Thoracic aorta (tissue), 2 donors: ENCODE measurements around the gene OSBPL5. TPM values are rescaled to one million over a fixed set of nuclear protein-coding genes. Genes with fewer than 3 reads are reported as not detected.

ENCODE experiments used
- ATAC-seq: fragments of 150-250 bp; one replicate; pipeline ENCODE4 v1.8.0; 2017; ENCODE audit warnings: low read depth; ENCODE audit not compliant: insufficient number of reproducible peaks, low FRiP score
- DNase-seq: peaks from one replicate; pipeline ENCODE4 v3.0.0-alpha.2; 2020; ENCODE audit warnings: low spot score
- H3K27ac ChIP-seq, 2 donors: fragments of 200-600 bp; sonication (generic); 1 replicate in 1 of 2; 2 replicates in 1 of 2; pipeline ENCODE4 v1.5.1; 2016; ENCODE audit warnings: mild to moderate bottlenecking in 2 of 2, moderate library complexity in 2 of 2
- H3K27me3 ChIP-seq: fragments of 200-600 bp; sonication (generic); replicated peaks from 2 replicates; pipeline ENCODE4 v1.6.0; 2016; ENCODE audit warnings: mild to moderate bottlenecking; ENCODE audit not compliant: insufficient read depth
- H3K36me3 ChIP-seq: fragments of 200-600 bp; sonication (generic); one replicate; pipeline ENCODE4 v1.5.1; 2016
- H3K4me1 ChIP-seq, 2 donors: fragments of 200-600 bp; sonication (generic); 1 replicate in 1 of 2; 2 replicates in 1 of 2; pipeline versions ENCODE4 v1.5.1 to v1.6.0; 2016; ENCODE audit warnings: low read depth in 2 of 2, mild to moderate bottlenecking in 1 of 2; ENCODE audit not compliant: control insufficient read depth in 1 of 2
- H3K4me3 ChIP-seq: fragments of 200-600 bp; sonication (generic); 2 replicates; pipeline ENCODE4 v1.5.1; 2016; ENCODE audit warnings: mild to moderate bottlenecking
- H3K9me3 ChIP-seq: fragments of 200-600 bp; sonication (generic); 2 replicates; pipeline ENCODE4 v1.5.1; 2016
- total RNA-seq, 2 donors: library from RNA; depleted of rRNA; stranded (reverse); fragments of >200 nt; gene quantifications; one replicate each; pipeline versions ENCODE4 v1.1.0 to v1.2.3, GENCODE V29; 2016
- TF ChIP-seq, protein P1 (sequence below): fragments of 200-600 bp; sonication (generic); IDR thresholded peaks from one replicate; pipeline ENCODE4 v1.5.1; 2019; ENCODE audit warnings: antibody characterized with exemption

Gene OSBPL5
- total RNA-seq, 2 donors from 2014 or later, result 99.9 to 121 TPM

DNA sequence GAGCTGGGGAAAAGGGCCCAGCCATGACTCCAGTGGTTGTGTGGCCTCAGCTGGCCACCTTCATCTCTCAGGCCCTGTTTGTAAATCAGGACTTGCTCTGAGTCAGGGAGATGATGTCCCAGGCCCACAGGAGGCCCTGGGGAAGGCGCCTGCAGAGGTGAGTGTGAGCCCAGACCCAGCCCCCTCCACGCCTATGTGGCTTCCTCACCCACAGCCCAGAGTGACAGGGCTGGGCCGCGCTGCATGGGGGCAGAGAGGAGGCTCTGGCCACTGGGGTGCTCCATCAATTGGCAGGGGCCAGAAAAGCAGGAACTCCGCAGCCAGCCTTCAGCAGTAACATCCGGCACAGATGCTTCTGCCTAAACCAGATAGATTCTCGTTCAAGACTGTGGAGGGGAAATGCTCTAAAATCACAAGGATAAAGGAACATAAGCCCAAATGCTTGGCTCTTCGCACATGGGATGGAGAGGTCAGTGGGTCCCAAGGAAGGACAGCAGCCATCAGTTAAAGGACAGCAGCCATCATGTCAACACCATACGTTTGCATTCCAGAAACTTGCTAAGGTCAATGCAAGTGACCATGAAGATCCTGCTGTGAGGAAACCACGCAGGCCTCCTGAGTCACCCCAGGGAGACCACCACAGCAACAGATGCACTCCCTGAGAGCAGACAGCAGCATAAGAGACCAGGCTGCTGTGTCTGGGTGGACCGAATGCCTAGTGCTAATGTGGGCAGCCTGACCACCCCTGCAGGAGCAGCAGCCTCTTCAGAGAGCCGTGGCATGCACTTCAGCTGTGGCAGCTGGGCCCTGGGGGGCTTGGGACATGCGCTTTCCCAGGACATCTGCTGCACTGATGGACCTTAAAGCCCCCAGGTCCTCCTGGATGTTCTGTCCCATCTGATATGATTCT, 28.3 kb downstream of the OSBPL5 start:
- TF ChIP-seq, protein P1, sequence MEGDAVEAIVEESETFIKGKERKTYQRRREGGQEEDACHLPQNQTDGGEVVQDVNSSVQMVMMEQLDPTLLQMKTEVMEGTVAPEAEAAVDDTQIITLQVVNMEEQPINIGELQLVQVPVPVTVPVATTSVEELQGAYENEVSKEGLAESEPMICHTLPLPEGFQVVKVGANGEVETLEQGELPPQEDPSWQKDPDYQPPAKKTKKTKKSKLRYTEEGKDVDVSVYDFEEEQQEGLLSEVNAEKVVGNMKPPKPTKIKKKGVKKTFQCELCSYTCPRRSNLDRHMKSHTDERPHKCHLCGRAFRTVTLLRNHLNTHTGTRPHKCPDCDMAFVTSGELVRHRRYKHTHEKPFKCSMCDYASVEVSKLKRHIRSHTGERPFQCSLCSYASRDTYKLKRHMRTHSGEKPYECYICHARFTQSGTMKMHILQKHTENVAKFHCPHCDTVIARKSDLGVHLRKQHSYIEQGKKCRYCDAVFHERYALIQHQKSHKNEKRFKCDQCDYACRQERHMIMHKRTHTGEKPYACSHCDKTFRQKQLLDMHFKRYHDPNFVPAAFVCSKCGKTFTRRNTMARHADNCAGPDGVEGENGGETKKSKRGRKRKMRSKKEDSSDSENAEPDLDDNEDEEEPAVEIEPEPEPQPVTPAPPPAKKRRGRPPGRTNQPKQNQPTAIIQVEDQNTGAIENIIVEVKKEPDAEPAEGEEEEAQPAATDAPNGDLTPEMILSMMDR, result no peak
- Histone ChIP-seq H3K4me1 (peaks cover 0 to 45% of the 10 kb centered on the region in 2 donors), H3K27ac (no peak overlapping the region)

DNA sequence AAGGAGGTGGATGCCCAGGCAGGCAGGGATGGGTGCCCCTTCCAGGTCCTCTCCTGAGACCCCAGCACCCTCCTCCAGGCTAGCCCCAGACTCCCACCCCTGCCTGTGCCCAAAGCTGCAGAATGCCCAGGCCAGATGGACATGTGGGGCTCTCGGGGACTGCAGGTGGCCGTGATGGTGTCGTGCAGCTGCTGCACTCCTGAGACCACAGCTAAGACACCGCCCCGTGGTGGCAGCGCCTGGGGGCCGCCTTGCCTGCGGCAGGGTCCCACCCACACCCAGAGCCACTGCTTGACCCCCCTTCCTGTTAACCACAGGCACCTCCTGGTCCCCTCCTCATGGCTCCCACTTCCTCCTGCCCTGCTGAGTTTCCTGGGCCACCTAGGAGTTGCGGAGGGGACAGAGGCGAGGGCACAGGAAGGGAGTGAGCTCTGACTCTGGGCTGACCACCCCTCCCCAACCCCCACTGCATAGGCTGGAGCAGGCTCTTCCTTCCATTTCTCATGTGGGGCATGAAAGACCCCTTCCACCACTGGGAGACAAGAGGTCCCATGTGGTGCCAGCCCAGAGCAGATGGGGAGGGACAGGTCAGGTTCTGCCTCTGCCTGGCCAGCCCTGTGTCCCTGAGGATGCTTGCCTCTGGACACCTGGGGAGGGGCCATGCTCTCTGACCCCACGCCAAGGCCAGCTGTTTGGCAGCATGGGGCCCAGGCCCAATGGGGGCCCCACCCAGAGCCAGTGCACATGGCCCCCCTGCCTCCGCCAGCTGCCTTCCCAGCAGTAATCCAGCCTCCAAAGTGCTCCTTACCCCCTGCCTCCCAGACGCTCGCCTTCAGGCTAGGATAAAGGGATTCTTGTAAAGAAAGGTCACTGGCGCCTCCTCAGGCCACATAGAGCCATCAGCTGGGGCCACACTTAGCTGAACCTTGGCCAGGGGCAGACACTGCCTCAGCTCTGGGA, 29.3 kb downstream of the OSBPL5 start:
- peaks cover 6% of the 10 kb centered on the region for H3K36me3 ChIP-seq
- no peak overlapping the region for H3K27ac ChIP-seq
- no peaks in the 10 kb centered on the region for H3K27me3 ChIP-seq
- ATAC-seq, result no peak
- TF ChIP-seq, protein P1, result no peak
- no peak for DNase-seq
- peaks cover under 1 to 50% of the 10 kb centered on the region in 2 donors for H3K4me1 ChIP-seq
- no peak overlapping the region for H3K4me3 ChIP-seq
- H3K9me3 ChIP-seq, result no peaks in the 10 kb centered on the region

More for the DNA sequence above, 28.3 kb downstream of the OSBPL5 start:
- Histone ChIP-seq H3K4me3 (no peak overlapping the region), H3K9me3 (no peaks in the 10 kb centered on the region), H3K27me3 (no peaks in the 10 kb centered on the region), H3K36me3 (peaks cover 6% of the 10 kb centered on the region)
- no peak for DNase-seq
- ATAC-seq, result no peak

DNA sequence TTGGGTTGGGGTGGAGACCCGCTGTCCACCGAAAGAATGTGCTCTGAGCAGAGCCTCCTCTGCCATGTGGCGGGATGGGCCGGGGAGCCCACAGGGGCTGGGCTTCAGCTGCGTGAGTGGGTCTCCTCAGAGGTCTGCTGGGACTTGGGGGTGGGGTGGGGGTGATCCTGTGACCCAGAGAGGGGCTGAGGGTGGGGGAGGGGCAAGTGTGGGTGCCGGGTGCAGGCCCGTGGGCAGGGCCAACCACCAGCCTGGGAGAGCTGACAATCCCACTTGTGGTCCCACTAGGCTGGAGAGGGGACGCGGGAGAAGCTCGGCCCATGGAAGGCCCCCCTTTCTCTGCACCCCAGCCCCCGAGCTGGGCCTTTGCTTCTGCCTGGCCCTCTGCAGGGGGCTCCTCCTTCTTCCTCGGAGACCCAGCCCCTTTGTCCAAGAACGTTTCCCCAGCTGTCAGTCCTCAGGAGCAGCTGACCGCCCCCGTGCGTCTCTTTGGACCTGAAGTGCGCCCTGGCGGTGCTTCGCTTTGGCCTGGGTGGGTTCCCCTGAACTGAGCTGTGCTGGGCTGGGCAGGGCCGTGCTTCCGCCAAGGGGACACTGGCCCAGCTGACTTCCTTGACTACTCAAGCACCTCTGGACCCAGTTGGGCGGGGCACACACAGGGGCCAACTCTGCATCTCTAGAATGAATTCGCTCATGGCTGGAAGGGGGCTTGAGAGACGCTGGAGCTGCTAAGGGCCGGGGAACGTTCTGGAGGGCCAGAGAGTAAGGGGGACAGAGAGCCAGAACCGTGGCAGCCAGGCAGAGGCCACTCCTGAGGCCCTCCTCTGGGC, 30.2 kb downstream of the OSBPL5 start:
- no peak overlapping the region for H3K27ac ChIP-seq
- TF ChIP-seq, protein P1, result no peak

DNA sequence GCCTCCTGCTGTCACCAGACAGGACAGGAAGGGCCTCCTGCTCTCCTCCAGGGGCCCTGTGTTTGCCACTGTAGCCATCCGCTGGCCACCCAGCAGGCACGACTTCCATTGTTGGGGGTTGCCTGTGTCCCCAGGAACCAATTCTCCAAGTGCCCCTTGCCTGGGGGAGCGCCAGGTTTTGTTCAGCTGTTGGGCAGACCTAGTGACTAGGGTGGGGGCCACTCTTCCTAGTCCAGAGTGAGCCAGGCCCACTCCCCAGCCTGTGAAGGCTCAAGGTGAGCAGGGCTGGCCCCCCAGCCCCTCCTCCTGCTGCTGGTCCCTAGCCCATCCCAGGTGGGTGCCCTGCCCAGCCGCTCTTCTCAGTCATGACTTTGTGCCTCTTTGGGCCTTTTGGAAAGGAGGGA, 30.9 kb downstream of the OSBPL5 start:
- Histone ChIP-seq H3K27ac (no peak overlapping the region), H3K36me3 (peaks cover 6% of the 10 kb centered on the region), H3K9me3 (no peaks in the 10 kb centered on the region), H3K4me3 (no peak overlapping the region), H3K4me1 (peaks cover 2 to 46% of the 10 kb centered on the region in 2 donors), H3K27me3 (no peaks in the 10 kb centered on the region)
- DNase-seq, result no peak
- TF ChIP-seq, protein P1, result no peak
- ATAC-seq, result no peak

More for the DNA sequence above, 30.2 kb downstream of the OSBPL5 start:
- Histone ChIP-seq H3K9me3 (no peaks in the 10 kb centered on the region), H3K4me1 (peaks cover 2 to 53% of the 10 kb centered on the region in 2 donors), H3K36me3 (peaks cover 6% of the 10 kb centered on the region), H3K27me3 (no peaks in the 10 kb centered on the region), H3K4me3 (no peak overlapping the region)
- ATAC-seq, result no peak
- no peak for DNase-seq
